CD14-positive monocyte (primary cell): Measurements from ENCODE around the gene PRDM1. TPM values are rescaled to one million over a fixed set of nuclear protein-coding genes. Genes with fewer than 3 reads are reported as not detected.

Experiments
- DNase-seq, 3 donors: peaks; one replicate each; pipeline ENCODE4 v3.0.0-alpha.2; 2011 to 2022
- H2AFZ ChIP-seq: 2 replicates; pipeline ENCODE4 v1.6.0; 2012; ENCODE audit warnings: mild to moderate bottlenecking, low read depth, low read length, inconsistent platforms; ENCODE audit not compliant: insufficient read depth, poor library complexity, severe bottlenecking
- H3K27ac ChIP-seq, 2 donors: 1 replicate in 1 of 2; 2 replicates in 1 of 2; pipeline ENCODE4 v1.5.1; 2012 to 2013; ENCODE audit warnings: low read length in 2 of 2, control low read depth in 1 of 2, inconsistent platforms in 1 of 2, low read depth in 1 of 2, mild to moderate bottlenecking in 1 of 2
- H3K27me3 ChIP-seq, 2 donors: one replicate each; pipeline versions ENCODE4 v1.6.0 to v1.6.1; 2011 to 2013; ENCODE audit warnings: low read length in 2 of 2; ENCODE audit not compliant: control insufficient read depth in 2 of 2, insufficient read depth in 2 of 2
- H3K36me3 ChIP-seq, 2 donors: replicated peaks in 1 of 2; 1 replicate in 1 of 2; 2 replicates in 1 of 2; pipeline versions ENCODE4 v1.5.1 to v1.6.1; 2012 to 2013; ENCODE audit warnings: low read length in 2 of 2, control low read depth in 1 of 2, inconsistent platforms in 1 of 2, mild to moderate bottlenecking in 1 of 2; ENCODE audit not compliant: insufficient read depth in 2 of 2, control insufficient read depth in 1 of 2
- H3K4me1 ChIP-seq, 2 donors: 1 replicate in 1 of 2; 2 replicates in 1 of 2; pipeline versions ENCODE4 v1.5.1 to v1.6.1; 2012 to 2013; ENCODE audit warnings: low read length in 2 of 2, control low read depth in 1 of 2, inconsistent platforms in 1 of 2, mild to moderate bottlenecking in 1 of 2, moderate library complexity in 1 of 2; ENCODE audit not compliant: insufficient read depth in 2 of 2, control insufficient read depth in 1 of 2
- H3K4me2 ChIP-seq: replicated peaks from 2 replicates; pipeline ENCODE3; 2012; ENCODE audit warnings: low read length, moderate library complexity, mild to moderate bottlenecking; ENCODE audit not compliant: poor library complexity, severe bottlenecking; ENCODE audit errors: extremely low read depth
- H3K4me3 ChIP-seq, 3 experiments: fragments of 200-600 bp in 1 of 3; sonication (generic) in 1 of 3; replicated peaks in 1 of 3; 1 replicate in 2 of 3; 2 replicates in 1 of 3; pipeline ENCODE4 v1.5.1; 2011 to 2013; ENCODE audit warnings: low read length in 3 of 3, mild to moderate bottlenecking in 3 of 3, control low read depth in 2 of 3, low read depth in 2 of 3, inconsistent platforms in 1 of 3, moderate library complexity in 1 of 3
- H3K79me2 ChIP-seq: 2 replicates; pipeline ENCODE4 v1.6.0; 2012; ENCODE audit warnings: mild to moderate bottlenecking, control low read depth, inconsistent platforms, low read length, moderate library complexity; ENCODE audit not compliant: insufficient read depth
- H3K9ac ChIP-seq: 2 replicates; pipeline ENCODE4 v1.6.0; 2017; ENCODE audit warnings: low read length, mild to moderate bottlenecking; ENCODE audit not compliant: insufficient read depth, poor library complexity, severe bottlenecking
- H3K9me3 ChIP-seq, 2 donors: replicated peaks in 1 of 2; 1 replicate in 1 of 2; 2 replicates in 1 of 2; pipeline versions ENCODE4 v1.5.1 to v1.6.1; 2012 to 2013; ENCODE audit warnings: low read length in 2 of 2, control low read depth in 1 of 2; ENCODE audit not compliant: control insufficient read depth in 1 of 2, insufficient read depth in 1 of 2
- H4K20me1 ChIP-seq: 2 replicates; pipeline ENCODE4 v1.6.0; 2012; ENCODE audit warnings: mild to moderate bottlenecking, low read length, control low read depth, moderate library complexity; ENCODE audit not compliant: insufficient read depth
- H3K27ac Mint-ChIP-seq, 7 donors: one replicate each; pipeline ENCODE4 v1.8.0; 2020; ENCODE audit warnings: mild to moderate bottlenecking in 7 of 7, mixed read lengths in 7 of 7, moderate library complexity in 6 of 7, inconsistent platforms in 2 of 7
- H3K27me3 Mint-ChIP-seq, 3 donors: one replicate each; pipeline ENCODE4 v1.8.0; 2021 to 2022; ENCODE audit warnings: low read depth in 3 of 3, mild to moderate bottlenecking in 3 of 3, mixed read lengths in 3 of 3, moderate library complexity in 3 of 3, inconsistent platforms in 1 of 3
- H3K36me3 Mint-ChIP-seq, 2 donors: one replicate each; pipeline ENCODE4 v1.8.0; 2020; ENCODE audit warnings: mixed read lengths in 2 of 2, inconsistent platforms in 1 of 2, mild to moderate bottlenecking in 1 of 2
- H3K4me1 Mint-ChIP-seq: one replicate; pipeline ENCODE4 v1.8.0; 2020; ENCODE audit warnings: mild to moderate bottlenecking, mixed read lengths
- H3K4me3 Mint-ChIP-seq, 2 donors: one replicate each; pipeline ENCODE4 v1.8.0; 2020; ENCODE audit warnings: mild to moderate bottlenecking in 2 of 2, mixed read lengths in 2 of 2, moderate library complexity in 1 of 2
- H3K9me3 Mint-ChIP-seq, 7 donors: one replicate each; pipeline ENCODE4 v1.8.0; 2020 to 2022; ENCODE audit warnings: mixed read lengths in 7 of 7, mild to moderate bottlenecking in 6 of 7, moderate library complexity in 6 of 7, inconsistent platforms in 2 of 7
- CTCF ChIP-seq: fragments of 200-600 bp; IDR thresholded peaks from one replicate; pipeline ENCODE4 v1.8.0; 2022; ENCODE audit warnings: antibody characterized with exemption, mild to moderate bottlenecking
- WGBS: methylation state at CpG from one replicate; pipeline ENCODE4 v1.1.5; 2013; ENCODE audit warnings: missing lambda C conversion rate; ENCODE audit not compliant: insufficient coverage; 5-methylcytosine and 5-hydroxymethylcytosine counted together
- intact Hi-C, 2 donors: fragments of 100-400 bp; cut with micrococcal nuclease; formaldehyde crosslinking; loops; one replicate each; pipeline versions ENCODE4 v1.15.0 to v1.15.1; 2023
- polyA plus RNA-seq, 3 donors: library from polyadenylated mRNA; depleted of rRNA in 1 of 3; unstranded in 2 of 3; stranded (reverse) in 1 of 3; fragments of 300-500 nt in 2 of 3; fragments of >200 nt in 1 of 3; fragmentation: Illumina TruSeq in 2 of 3; gene quantifications; 1 replicate in 2 of 3; 2 replicates in 1 of 3; pipeline ENCODE4 v1.2.3, GENCODE V29; 2012 to 2021

PRDM1 gene
- polyA plus RNA-seq, 3 donors: 1.8 to 14.9 (median 5.2) TPM

- H3K36me3 Mint-ChIP-seq: no peaks in the 10 kb centered on the region
- intact Hi-C loops: no loop called here
- H3K27me3 Mint-ChIP-seq: peaks cover 1 to 4% (median 2%) of the 10 kb centered on the region in 3 donors
- Histone ChIP-seq H4K20me1 (no peaks in the 10 kb centered on the region), H3K4me1 (peaks cover 14 to 19% of the 10 kb centered on the region in 2 donors), H3K79me2 (no peaks in the 10 kb centered on the region), H3K27me3 (no peaks in the 10 kb centered on the region), H3K9me3 (no peaks in the 10 kb centered on the region), H3K9ac (no peak overlapping the region), H3K4me2 (no peak overlapping the region), H3K27ac (no peak overlapping the region), H3K36me3 (no peaks in the 10 kb centered on the region), H2AFZ (no peak overlapping the region), H3K4me3 (no peak overlapping the region)
- H3K4me1 Mint-ChIP-seq: peaks cover 19% of the 10 kb centered on the region
- WGBS: 100% methylated on average over 4 of the region's 4 CpGs
- no peak for DNase-seq
- H3K4me3 Mint-ChIP-seq: no peak overlapping the region
- TF ChIP-seq CTCF: no peak
- peaks cover 0 to 2% (median 0%) of the 10 kb centered on the region in 7 donors for H3K9me3 Mint-ChIP-seq
- no peak overlapping the region for H3K27ac Mint-ChIP-seq
These were observed 66.8 kb downstream of the PRDM1 start for GRCh38 chr6:106152952-106153351.

GRCh38 chr6:106154326-106154725 lies 68.2 kb downstream of the PRDM1 start:
- Histone ChIP-seq H3K27me3 (no peaks in the 10 kb centered on the region), H3K27ac (no peak overlapping the region), H4K20me1 (no peaks in the 10 kb centered on the region), H3K4me1 (peaks cover 14 to 19% of the 10 kb centered on the region in 2 donors), H3K4me2 (no peak overlapping the region), H3K9ac (no peak overlapping the region), H3K9me3 (no peaks in the 10 kb centered on the region), H2AFZ (no peak overlapping the region), H3K79me2 (no peaks in the 10 kb centered on the region), H3K4me3 (no peak overlapping the region), H3K36me3 (no peaks in the 10 kb centered on the region)
- Mint-ChIP-seq H3K27me3 (peaks cover 1 to 4% (median 2%) of the 10 kb centered on the region in 3 donors), H3K4me3 (no peak overlapping the region), H3K9me3 (peaks cover 0 to 2% (median 0%) of the 10 kb centered on the region in 7 donors), H3K27ac (no peak overlapping the region), H3K36me3 (no peaks in the 10 kb centered on the region), H3K4me1 (peaks cover 22% of the 10 kb centered on the region)
- intact Hi-C loops: no loop called here
- WGBS: 96% methylated on average over 7 of the region's 8 CpGs
- DNase-seq: no peak
- no peak for TF ChIP-seq CTCF
